ENCODE results near the gene PLA2G2D.

Gene PLA2G2D

GRCh38 chr1:20115479-20115878 is 3.9 kb downstream of the PLA2G2D start:
- no peak for DNase-seq (ENCODE audit: low read depth in 2 of 2)

DNA sequence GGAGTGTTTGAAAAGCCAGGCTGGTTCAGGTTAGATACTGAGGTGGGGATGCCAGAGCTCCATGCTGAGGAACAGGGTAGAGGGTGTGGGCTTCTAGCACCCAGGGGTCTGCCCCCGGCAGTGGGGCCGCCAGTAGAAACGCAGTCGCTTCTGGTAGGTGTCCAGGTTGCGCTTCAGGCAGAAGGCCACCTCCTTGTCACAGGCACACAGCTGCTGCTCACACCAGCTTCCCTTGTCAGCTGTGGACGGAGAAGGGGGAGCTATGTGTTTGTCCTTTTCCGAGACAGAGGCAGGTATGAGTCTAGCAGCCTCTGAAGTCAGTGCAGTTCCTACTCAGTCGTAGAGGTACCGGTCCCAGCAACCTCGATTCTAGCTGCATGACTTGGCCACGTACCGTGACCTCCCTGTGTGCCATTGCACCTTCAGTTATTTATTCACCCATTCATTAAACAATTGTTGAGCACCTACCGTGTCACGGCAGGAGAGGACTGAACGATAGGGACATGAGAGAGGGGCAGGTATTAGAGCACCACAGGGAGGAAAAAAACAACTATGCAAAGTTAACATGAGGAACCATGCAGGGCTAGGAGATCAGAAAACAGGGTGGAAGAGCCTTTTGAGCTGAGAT is 5.2 kb downstream of the PLA2G2D start:
- DNase-seq (ENCODE audit: low read depth in 2 of 2) = no peak

DNA sequence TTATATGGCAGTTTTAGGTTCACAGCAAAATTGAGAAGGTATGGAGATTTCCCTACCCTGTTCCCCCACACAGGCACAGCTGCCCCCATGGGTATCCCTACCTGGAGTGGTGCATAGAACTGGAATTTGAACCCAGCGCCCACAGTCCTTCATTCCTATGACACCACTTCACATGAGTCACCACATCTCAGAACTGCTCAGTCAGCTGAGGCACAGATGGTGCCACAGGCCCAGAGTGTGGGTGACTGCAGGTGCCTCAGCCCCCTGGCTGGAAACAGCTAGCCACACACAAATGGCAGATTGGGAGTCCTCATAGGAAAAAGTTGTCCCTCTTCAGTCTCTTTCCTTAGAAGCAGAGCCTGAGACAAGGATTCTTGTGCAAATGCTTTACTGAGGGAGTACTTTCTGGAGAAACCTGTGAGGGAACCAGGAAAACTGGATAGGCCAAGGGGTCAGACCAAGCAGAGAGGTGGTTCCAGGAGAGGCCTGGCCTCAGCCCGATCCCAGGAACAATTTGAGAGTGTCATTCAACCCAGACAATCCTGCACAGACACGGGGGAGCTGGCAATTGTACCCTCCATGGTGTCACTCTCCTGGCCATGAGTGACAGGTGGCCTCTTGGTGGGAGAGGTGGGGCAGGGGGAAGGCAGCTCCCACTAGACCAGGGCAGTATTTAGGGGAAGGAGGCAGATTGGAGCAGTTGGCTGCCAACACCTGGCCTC is 6.9 kb downstream of the PLA2G2D start:
- no peak for DNase-seq (ENCODE audit: low read depth in 2 of 2)

GRCh38 chr1:20111452-20111851 is 7.9 kb downstream of the PLA2G2D start:
- no peak for DNase-seq (ENCODE audit: low read depth in 2 of 2)

DNA sequence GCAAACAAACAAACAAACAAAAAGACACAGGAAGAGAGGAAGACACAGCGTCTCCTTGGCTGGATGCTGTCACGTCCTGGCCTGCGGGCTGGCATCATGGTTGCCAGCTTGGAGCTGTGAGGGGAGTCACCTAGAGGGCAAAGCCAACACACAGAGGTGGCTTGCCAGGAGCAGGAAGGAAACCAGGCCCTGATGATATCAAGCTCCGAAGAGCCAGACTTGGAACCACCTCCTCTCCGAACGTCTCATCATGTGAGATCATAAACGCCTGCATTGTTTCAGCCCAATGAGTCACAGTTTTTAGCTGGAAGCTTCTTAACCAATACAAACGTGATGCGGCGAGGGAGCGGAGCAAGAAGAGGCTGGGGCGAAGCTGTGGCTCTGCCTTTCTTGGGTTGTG is 8.7 kb downstream of the PLA2G2D start:
- DNase-seq (ENCODE audit: low read depth in 2 of 2) = no peak

- DNase-seq (ENCODE audit: low read depth in 2 of 2) = no peak
These were observed 10.0 kb downstream of the PLA2G2D start for GRCh38 chr1:20109223-20109856.

DNA sequence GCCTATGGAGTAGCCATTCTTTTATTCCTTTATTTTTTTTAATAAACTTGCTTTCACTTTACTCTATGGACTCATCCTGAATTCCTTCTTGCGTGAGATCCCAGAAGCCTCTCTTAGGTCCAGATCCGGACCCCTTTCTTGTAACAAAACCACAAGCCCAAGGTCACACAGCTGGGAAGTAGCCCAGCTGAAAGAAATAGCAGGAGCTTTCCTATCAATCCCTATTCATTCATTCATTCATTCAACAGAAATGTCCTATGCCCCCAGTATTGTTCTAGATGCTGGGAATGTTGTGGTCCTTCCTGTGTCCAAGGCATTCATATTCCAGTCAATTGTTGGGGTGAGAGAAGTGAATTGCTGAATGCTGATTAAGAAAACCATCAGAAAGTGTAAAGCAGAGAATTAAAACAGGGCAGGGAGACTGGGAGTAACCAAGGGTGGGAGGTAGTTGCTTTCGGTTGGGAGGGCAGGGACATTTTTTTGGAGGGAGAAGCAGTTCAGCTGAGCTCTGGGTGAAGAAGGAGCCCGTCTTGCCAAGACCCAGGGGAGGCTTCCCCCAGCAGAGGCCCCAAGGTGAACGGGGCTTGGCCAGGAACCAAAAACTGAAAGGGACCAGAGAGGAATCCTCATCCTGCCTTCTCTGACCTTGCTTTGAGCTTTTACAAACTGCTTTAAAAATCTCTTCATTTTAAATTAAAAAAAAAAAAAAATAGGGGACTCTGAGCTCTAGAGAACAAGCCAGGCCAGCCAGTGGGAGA is 10.8 kb downstream of the PLA2G2D start:
- no peak for DNase-seq (ENCODE audit: low read depth in 2 of 2)

GRCh38 chr1:20107796-20108195 is 11.5 kb downstream of the PLA2G2D start:
- DNase-seq (ENCODE audit: low read depth in 2 of 2) = no peak

- DNase-seq (ENCODE audit: low read depth in 2 of 2) = no peak
These were observed 12.0 kb downstream of the PLA2G2D start for GRCh38 chr1:20107351-20107750.

DNA sequence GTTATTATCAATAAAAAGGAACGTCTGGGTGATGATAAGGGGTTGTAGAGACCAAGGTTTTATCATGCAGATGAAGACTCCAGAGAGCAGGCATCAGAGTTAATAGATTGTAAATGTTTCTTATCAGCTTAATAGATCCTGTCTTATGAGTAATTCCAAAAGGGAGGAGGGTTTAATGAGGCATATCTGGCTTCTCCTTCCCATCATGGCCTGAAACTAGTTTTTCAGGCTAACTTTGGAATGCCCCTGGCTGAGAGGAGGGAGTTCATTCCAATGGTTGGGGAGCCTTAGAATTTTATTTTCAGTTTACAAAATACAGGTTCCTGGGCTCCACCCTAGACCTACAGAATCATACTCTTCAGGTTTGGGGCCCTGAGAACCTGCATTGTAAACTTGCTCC is 13.5 kb downstream of the PLA2G2D start:
- no peak for DNase-seq (ENCODE audit: low read depth in 2 of 2)

DNA sequence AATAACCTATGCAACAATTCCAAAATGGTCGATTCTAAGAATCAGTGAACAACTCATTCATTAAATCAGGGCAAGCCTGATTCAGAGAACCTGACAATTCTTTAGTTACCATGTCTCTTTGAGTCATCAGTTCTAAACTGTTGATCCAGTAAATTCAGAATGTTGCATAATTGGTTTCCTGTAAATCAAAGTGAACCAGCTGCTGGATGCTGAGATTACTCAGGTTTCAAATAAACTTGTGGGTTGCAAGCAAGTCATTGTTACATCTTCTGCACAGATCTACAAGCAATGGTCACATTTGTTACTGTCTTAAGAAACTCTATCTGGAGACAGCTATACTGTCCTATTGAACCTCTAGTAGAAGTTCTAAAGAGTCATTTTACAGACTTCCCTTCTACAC is 16.5 kb downstream of the PLA2G2D start:
- no peak for DNase-seq (ENCODE audit: low read depth in 2 of 2)

DNA sequence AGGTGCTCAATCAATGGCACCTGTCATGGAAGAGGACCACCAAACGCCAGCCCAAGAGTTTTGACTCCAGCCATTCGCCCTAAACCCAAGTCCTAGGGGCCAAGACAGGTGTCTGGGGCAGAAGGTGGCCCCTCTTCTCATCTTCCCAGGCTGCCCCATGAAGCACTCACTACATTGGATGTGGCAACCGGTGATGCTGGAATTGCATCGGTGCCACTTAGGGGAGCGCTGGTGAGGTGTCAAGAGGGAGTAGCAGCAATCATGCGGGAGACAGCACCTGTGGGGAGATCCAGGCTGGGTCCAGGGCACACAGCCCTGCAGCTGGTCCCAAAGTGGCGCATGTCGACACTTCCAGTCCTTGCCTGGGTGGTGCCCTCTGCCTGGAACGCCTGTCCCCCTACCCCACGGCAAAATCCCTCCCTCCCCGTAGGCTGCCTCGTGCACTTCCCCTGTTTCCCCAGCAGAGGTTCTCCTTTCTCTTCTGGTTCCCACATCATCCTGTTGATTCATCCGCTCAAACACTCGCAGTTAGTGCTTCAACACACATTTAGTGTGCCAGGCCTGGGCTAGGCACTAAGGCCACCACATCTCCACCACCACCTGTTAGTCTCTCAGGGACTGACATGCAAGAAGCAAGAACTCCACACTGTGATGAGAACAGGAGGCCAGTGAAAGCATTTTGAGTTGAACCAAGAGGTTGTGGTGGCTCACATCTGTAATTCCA is 18.5 kb downstream of the PLA2G2D start:
- no peak for DNase-seq (ENCODE audit: low read depth in 2 of 2)

GRCh38 chr1:20099533-20099932 is 19.8 kb downstream of the PLA2G2D start:
- DNase-seq (ENCODE audit: low read depth in 2 of 2) = no peak

DNA sequence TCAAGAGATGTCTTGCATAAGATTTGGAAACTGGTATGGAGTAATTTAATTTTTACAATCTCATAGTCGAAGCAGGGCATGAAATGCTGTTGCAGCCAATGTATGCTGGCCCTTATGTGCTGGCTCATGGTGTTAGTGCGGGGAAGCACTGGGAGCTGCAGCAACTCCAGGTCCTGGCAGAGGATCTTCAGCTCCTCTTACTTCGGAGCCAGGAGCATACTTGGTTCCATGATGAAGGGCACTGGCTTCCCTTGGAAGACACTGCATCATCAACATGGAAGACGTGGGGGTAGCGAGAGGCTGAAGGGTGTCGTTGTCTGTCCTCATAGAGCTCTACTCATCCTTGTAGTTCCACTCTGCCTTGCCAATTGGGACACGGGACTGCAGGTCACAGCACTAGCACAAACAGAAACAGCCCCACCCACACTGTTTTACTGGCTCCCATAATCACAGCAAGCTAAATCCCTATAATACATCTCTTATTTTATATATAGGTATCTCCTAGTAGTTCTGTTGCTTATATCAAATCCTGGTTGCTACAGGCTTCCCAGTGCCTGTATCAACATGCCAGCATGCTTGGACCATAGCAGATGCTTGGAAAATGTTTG is 22.4 kb downstream of the PLA2G2D start:
- DNase-seq (ENCODE audit: low read depth in 2 of 2) = no peak

DNA sequence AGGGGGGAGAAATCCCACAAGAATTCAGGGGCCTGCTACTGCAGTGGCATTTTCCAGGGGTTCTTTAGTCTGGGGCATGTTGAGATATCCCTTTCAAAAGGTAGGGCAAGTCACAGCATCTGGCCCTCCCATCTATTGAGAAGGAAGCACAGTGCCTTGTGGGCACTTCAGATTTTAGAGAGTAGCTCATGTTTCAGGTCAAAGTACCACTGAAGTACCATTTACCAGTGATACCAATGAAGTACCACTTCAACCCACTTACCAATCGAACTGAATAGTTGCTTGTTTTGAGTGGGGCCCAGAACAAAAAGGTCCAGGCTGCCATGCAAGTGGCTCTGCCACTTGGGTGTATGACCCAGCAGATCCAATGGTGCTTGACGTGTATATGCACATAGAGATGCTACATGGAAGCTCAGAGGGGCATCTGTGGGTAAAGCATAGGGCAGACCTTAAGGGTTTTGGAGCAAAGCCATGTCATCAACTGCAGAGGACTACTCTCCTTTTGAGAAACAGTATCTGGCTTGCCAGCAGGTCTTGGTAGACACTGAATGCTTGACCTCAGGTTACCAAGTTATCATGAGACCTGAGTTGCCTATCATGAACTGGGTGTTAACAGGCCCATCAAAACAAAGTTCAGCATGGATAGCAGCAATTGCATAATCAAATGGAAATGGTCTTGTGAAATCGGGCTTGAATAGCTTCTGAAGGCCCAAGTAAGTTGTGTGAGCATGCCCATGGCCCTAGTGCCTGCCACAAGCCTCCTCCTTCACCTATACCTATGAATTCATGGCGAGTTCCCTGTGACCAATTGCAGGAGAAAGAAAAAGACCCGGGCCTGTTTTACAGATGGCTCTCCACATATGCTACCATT is 23.5 kb downstream of the PLA2G2D start:
- DNase-seq (ENCODE audit: low read depth in 2 of 2) = no peak

- no peak for DNase-seq (ENCODE audit: low read depth in 2 of 2)
These were observed 25.4 kb downstream of the PLA2G2D start for GRCh38 chr1:20093940-20094391.

DNA sequence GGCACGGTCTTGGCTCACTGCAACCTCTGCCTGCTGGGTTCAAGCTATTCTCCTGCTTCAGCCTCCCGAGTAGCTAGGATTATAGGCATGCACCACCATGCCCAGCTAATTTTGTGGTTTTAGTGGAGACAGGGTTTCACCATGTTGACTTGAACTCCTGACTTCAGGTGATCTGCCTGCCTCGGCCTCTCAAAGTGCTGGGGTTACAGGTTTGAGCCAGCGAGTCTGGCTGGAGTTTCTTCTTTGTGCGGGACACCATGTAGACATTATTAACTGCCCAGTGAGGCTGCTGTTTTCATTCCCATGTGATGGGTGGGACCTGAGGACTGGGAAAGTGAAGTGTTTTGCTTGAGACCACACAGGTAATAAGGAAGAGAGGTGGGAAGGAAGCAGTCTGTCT is 26.0 kb downstream of the PLA2G2D start:
- no peak for DNase-seq (ENCODE audit: low read depth in 2 of 2)

DNA sequence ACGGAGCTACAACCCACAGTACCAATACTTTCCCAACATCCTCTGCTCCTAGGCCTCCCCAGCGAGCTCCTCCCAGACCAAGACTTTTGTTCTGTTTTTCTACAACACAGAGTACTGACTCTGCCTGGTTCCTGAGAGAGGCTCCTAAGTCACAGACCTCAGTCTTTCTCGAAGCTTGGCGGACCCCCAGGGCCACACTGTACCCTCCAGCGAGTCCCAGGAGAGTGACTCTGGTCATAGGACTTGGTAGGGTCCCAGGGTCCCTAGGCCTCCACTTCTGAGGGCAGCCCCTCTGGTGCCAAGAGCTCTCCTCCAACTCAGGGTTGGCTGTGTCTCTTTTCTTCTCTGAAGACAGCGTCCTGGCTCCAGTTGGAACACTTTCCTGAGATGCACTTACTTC is 28.7 kb downstream of the PLA2G2D start:
- no peak for DNase-seq (ENCODE audit: low read depth in 2 of 2)

DNA sequence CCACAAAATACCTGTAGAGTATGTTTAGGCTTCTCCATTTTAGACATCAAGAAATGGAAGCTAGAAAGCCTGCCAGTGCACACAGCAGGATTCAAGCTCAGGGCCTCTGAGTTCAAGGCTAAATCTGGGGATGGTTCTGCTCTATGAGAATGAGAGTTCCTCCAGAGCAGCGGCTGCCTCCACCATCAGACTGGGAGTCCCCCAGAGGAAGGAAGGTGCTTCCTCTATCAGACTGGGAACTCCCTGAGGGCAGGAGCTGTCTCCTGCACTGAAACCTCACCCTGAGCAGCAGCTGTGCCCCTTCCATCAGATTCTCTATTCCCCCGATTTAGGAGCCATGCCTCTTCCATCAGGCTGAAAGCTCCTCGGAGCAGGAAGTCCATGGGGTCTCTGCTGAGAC is 29.2 kb downstream of the PLA2G2D start:
- DNase-seq (ENCODE audit: low read depth in 2 of 2) = no peak

- DNase-seq (ENCODE audit: low read depth in 2 of 2) = no peak
These were observed 29.8 kb downstream of the PLA2G2D start for GRCh38 chr1:20089328-20090077.

All from activated CD8-positive, alpha-beta memory T cell treated with anti-CD3 and anti-CD28 coated beads for 4 hours (primary cell).